K562 (cell line): Measurements from ENCODE around the gene FOXRED2. TPM values are rescaled to one million over a fixed set of nuclear protein-coding genes. Genes with fewer than 3 reads are reported as not detected.

Source experiments
- ATF3 ChIP-seq, 2 experiments: fragments of 450-650 bp in 1 of 2; sonication (generic) in 1 of 2; formaldehyde crosslinking in 1 of 2; IDR thresholded peaks in 1 of 2; conservative IDR thresholded peaks in 1 of 2; 2 replicates each; pipeline versions ENCODE4 v1.6.1 to v1.8.1; 2016 to 2023; ENCODE audit warnings: mild to moderate bottlenecking in 2 of 2, moderate library complexity in 2 of 2, inconsistent platforms in 1 of 2, missing genetic modification reagents in 1 of 2
- ATF7 ChIP-seq: fragments of 450-650 bp; IDR thresholded peaks from 2 replicates; pipeline ENCODE4 v1.7.1; 2014; ENCODE audit warnings: mild to moderate bottlenecking, moderate library complexity
- BCLAF1 ChIP-seq, 2 experiments: fragments of 450-650 bp in 1 of 2; IDR thresholded peaks; 2 replicates each; pipeline ENCODE4 v1.6.1; 2011 to 2017; ENCODE audit warnings: low read depth in 2 of 2, antibody characterized with exemption in 1 of 2, borderline replicate concordance in 1 of 2, low read length in 1 of 2, mild to moderate bottlenecking in 1 of 2, mixed read lengths in 1 of 2; ENCODE audit not compliant: control insufficient read depth in 1 of 2
- BRD9 ChIP-seq: fragments of 450-650 bp; IDR thresholded peaks from 2 replicates; pipeline ENCODE4 v1.6.1; 2018; ENCODE audit warnings: low read depth; ENCODE audit not compliant: partially characterized antibody
- CCNT2 ChIP-seq: IDR thresholded peaks from 2 replicates; pipeline ENCODE4 v1.6.1; 2011; ENCODE audit warnings: borderline replicate concordance, low read depth, mild to moderate bottlenecking, moderate library complexity, mixed read lengths, low read length; ENCODE audit not compliant: insufficient read length; ENCODE audit errors: extremely low read depth
- CHCHD3 ChIP-seq: fragments of 250-450 bp; sonication (Bioruptor Pico); IDR thresholded peaks from 2 replicates; pipeline ENCODE4 v2.1.2; 2022; ENCODE audit warnings: mild to moderate bottlenecking
- CREBBP ChIP-seq: IDR thresholded peaks from one replicate; pipeline ENCODE4 v1.6.1; 2012; ENCODE audit warnings: low read depth, mild to moderate bottlenecking, control low read depth, inconsistent platforms, low read length
- CTBP1 ChIP-seq: fragments of 450-650 bp; IDR thresholded peaks from 2 replicates; pipeline ENCODE4 v1.6.1; 2016; ENCODE audit warnings: borderline replicate concordance
- CUX1 ChIP-seq: fragments of 200-800 bp; sonication (Bioruptor generic); IDR thresholded peaks from 2 replicates; pipeline ENCODE4 v1.6.1; 2016; ENCODE audit warnings: missing genetic modification characterization, missing compliant biosample characterization
- EGR1 ChIP-seq: fragments of 450-650 bp; conservative IDR thresholded peaks from 2 replicates; pipeline ENCODE4 v1.6.1; 2017; ENCODE audit warnings: mild to moderate bottlenecking
- GTF2F1 ChIP-seq: IDR thresholded peaks from 2 replicates; pipeline ENCODE4 v1.6.1; 2011; ENCODE audit warnings: low read depth, low read length, improper control_type of control experiment
- MBD2 ChIP-seq: sonication (generic); IDR thresholded peaks from 2 replicates; pipeline ENCODE4 v1.6.1; 2016; ENCODE audit warnings: low read depth, borderline replicate concordance
- NCOA1 ChIP-seq: fragments of 450-650 bp; IDR thresholded peaks from 2 replicates; pipeline ENCODE4 v1.6.1; 2016; ENCODE audit warnings: low read depth
- TFAP4 ChIP-seq: sonication (generic); formaldehyde crosslinking; IDR thresholded peaks from 2 replicates; pipeline ENCODE4 v1.8.0; 2022; ENCODE audit warnings: missing genetic modification reagents, mild to moderate bottlenecking, moderate library complexity, borderline replicate concordance
- ZNF384 ChIP-seq: IDR thresholded peaks from 2 replicates; pipeline ENCODE4 v1.6.1; 2012; ENCODE audit warnings: low read depth, low read length, improper control_type of control experiment
- ZNF696 ChIP-seq: fragments of 250-450 bp; sonication (Bioruptor Pico); conservative IDR thresholded peaks from 2 replicates; pipeline ENCODE4 v1.4.0; 2020; ENCODE audit warnings: mild to moderate bottlenecking, moderate library complexity
- polyA plus RNA-seq, 8 experiments: library from polyadenylated mRNA; depleted of rRNA in 4 of 8; stranded (reverse) in 5 of 8; unstranded in 3 of 8; fragments of >200 nt; fragmentation: Nextera tagmentation in 2 of 8; fragmentation: Illumina TruSeq in 1 of 8; extraction: Ambion mirVana in 2 of 8; extraction: Trizol in 1 of 8; gene quantifications; 2 replicates each; pipeline versions ENCODE4 v1.2.1 to v1.2.3, GENCODE V29; 2011 to 2014; ENCODE audit warnings: inconsistent platforms in 1 of 8, missing spikeins in 1 of 8
- total RNA-seq, 7 experiments: library from RNA; depleted of rRNA in 6 of 7; stranded (reverse); fragments of >200 nt in 6 of 7; fragmentation: Illumina TruSeq in 2 of 7; extraction: Trizol in 2 of 7; gene quantifications; 2 replicates each; pipeline versions ENCODE4 v1.2.1 to v1.2.3, GENCODE V29; 2011 to 2021; ENCODE audit warnings: low replicate concordance in 1 of 7

The FOXRED2 gene
- total and polyA plus RNA-seq, 9 of the 15 experiments (the other 6 are each of a cell fraction or from before 2014, with no cell fraction given), result 2.8 to 48.4 (median 7.8) TPM

- no peak for TF ChIP-seq CUX1
- TF ChIP-seq CCNT2, result peak; percentile 43
- peak; percentile 25 for TF ChIP-seq BRD9
- peak; percentile 70; the same call in 1 of the 2 replicates for TF ChIP-seq NCOA1
- TF ChIP-seq CHCHD3 (CRISPR knock-in tag), result 0 out of 2 replicates have a peak, but pooled peaks have one; percentile 6
- peak; percentile 79 for TF ChIP-seq TFAP4 (CRISPR knock-in tag)
- TF ChIP-seq CTBP1, result 0 out of 2 replicates have a peak, but pooled peaks have one; percentile 43
- no peak for TF ChIP-seq ZNF696
- TF ChIP-seq ATF7, result peak; percentile 91
- TF ChIP-seq ZNF384, result peak; percentile 89
- peak; percentile 59 for TF ChIP-seq EGR1
- TF ChIP-seq GTF2F1, result no peak
- no peak for TF ChIP-seq CREBBP
- peak; percentile 10; the same call in 1 of the 2 replicates for TF ChIP-seq MBD2
- TF ChIP-seq BCLAF1 (IDR thresholded peaks at IDR 0.05; ENCODE audit: borderline replicate concordance in 1 of 2, control insufficient read depth in 1 of 2, low read depth in 2 of 2, low read length in 1 of 2), result peak in 1 of 2 experiments; percentile 66; a peak in 1 of 4 replicates
- TF ChIP-seq ATF3 (IDR thresholded peaks at IDR 0.05), result peak; percentile 69
- TF ChIP-seq ATF3 (CRISPR knock-in tag; conservative IDR thresholded peaks at IDR 0.05), result no peak
Observed at GRCh38 chr22:36481393-36482168, 25.3 kb downstream of the FOXRED2 start, which contains the start of gene TXN2 (continued).
